C4-2B (cell line): ENCODE measurements around the gene PTH1R.

ENCODE experiments used
- H3K27ac ChIP-seq: fragments of 450-650 bp; 2 replicates; pipeline ENCODE4 v1.5.1; 2017
- CTCF ChIP-seq: fragments of 450-650 bp; conservative IDR thresholded peaks from 2 replicates; pipeline ENCODE4 v1.5.1; 2017; ENCODE audit warnings: mild to moderate bottlenecking
- ZFX ChIP-seq: fragments of 450-650 bp; IDR thresholded peaks from 2 replicates; pipeline ENCODE4 v1.6.1; 2017

Gene PTH1R

GRCh38 chr3:46845860-46846623 lies 31.5 kb upstream of the PTH1R start:
- no peak for TF ChIP-seq ZFX
- TF ChIP-seq CTCF, result 0 out of 2 replicates have a peak, but pooled peaks have one; percentile 12
- no peak overlapping the region for H3K27ac ChIP-seq

- TF ChIP-seq ZFX (no peak), CTCF (no peak)
- H3K27ac ChIP-seq, result no peak overlapping the region
These were observed 30.6 kb upstream of the PTH1R start for GRCh38 chr3:46846624-46847542.

GRCh38 chr3:46847744-46848143 lies 29.8 kb upstream of the PTH1R start:
- H3K27ac ChIP-seq, result no peak overlapping the region
- TF ChIP-seq CTCF, result no peak
- no peak for TF ChIP-seq ZFX

- H3K27ac ChIP-seq, result no peak overlapping the region
- TF ChIP-seq ZFX (no peak), CTCF (peak; percentile 54)
These were observed 29.1 kb upstream of the PTH1R start for GRCh38 chr3:46848271-46849044.

GRCh38 chr3:46849045-46849631 lies 28.4 kb upstream of the PTH1R start:
- no peak overlapping the region for H3K27ac ChIP-seq
- TF ChIP-seq ZFX (no peak), CTCF (no peak)

- no peak overlapping the region for H3K27ac ChIP-seq
- TF ChIP-seq CTCF, result no peak
- TF ChIP-seq ZFX, result no peak
These were observed 27.6 kb upstream of the PTH1R start for GRCh38 chr3:46849686-46850467.
